Vagina (tissue), 2 donors: ENCODE measurements around the gene STRA6. TPM values are rescaled to one million over a fixed set of nuclear protein-coding genes. Genes with fewer than 3 reads are reported as not detected.

Experiments
- DNase-seq, 2 donors: peaks; one replicate each; pipeline ENCODE4 v3.0.0-alpha.2; 2017; ENCODE audit errors: extremely low spot score in 2 of 2
- H3K27ac ChIP-seq: fragments of 200-600 bp; sonication (generic); one replicate; pipeline ENCODE4 v1.5.1; 2019
- H3K27me3 ChIP-seq: fragments of 200-600 bp; sonication (generic); one replicate; pipeline ENCODE4 v1.5.1; 2019
- H3K36me3 ChIP-seq, 2 donors: fragments of 200-600 bp; sonication (generic); one replicate each; pipeline ENCODE4 v1.5.1; 2017 to 2019
- H3K4me1 ChIP-seq: fragments of 200-600 bp; sonication (generic); one replicate; pipeline ENCODE4 v1.5.1; 2019
- H3K4me3 ChIP-seq, 2 donors: fragments of 200-600 bp; sonication (generic); 1 replicate in 1 of 2; 2 replicates in 1 of 2; pipeline ENCODE4 v1.5.1; 2016 to 2019
- H3K9me3 ChIP-seq: fragments of 200-600 bp; sonication (generic); one replicate; pipeline ENCODE4 v1.5.1; 2019
- CTCF ChIP-seq, 3 experiments: fragments of 450-650 bp in 2 of 3; fragments of 200-600 bp in 1 of 3; sonication (generic) in 1 of 3; IDR thresholded peaks; one replicate each; pipeline ENCODE4 v1.5.1; 2017 to 2019; ENCODE audit warnings: antibody characterized with exemption in 3 of 3, mild to moderate bottlenecking in 2 of 3, moderate library complexity in 2 of 3
- POLR2A ChIP-seq, 2 donors: fragments of 450-650 bp; IDR thresholded peaks; one replicate each; pipeline ENCODE4 v1.6.1; 2017; ENCODE audit warnings: antibody characterized with exemption in 2 of 2, mild to moderate bottlenecking in 2 of 2, moderate library complexity in 2 of 2
- POLR2AphosphoS5 ChIP-seq, 2 donors: sonication (generic); formaldehyde crosslinking; IDR thresholded peaks; one replicate each; pipeline ENCODE4 v1.9.0; 2017; ENCODE audit warnings: antibody characterized with exemption in 2 of 2, mild to moderate bottlenecking in 2 of 2, low read depth in 1 of 2; ENCODE audit not compliant: insufficient read depth in 1 of 2
- intact Hi-C: fragments of 100-400 bp; cut with DNase I; formaldehyde crosslinking; loops from one replicate; pipeline ENCODE4 v1.15.1; 2023
- total RNA-seq: library from RNA; depleted of rRNA; stranded (reverse); fragments of >200 nt; gene quantifications from one replicate; pipeline ENCODE4 v1.2.3, GENCODE V29; 2016

The STRA6 gene
- total RNA-seq, 1 donor from 2014 or later: 0.98 TPM

- no peaks in the 10 kb centered on the region for H3K36me3 ChIP-seq
- no peaks in the 10 kb centered on the region for H3K27me3 ChIP-seq
- no peak for TF ChIP-seq POLR2A (IDR thresholded peaks at IDR 0.05)
- peaks cover 5% of the 10 kb centered on the region for H3K4me1 ChIP-seq
- no peak overlapping the region for H3K27ac ChIP-seq
- intact Hi-C loops: no loop called here
- H3K9me3 ChIP-seq: no peaks in the 10 kb centered on the region
- DNase-seq: no peak
- H3K4me3 ChIP-seq: no peak overlapping the region
These were observed 5.9 kb upstream of the STRA6 start for GRCh38 chr15:74208496-74208895.

- Histone ChIP-seq H3K27me3 (no peaks in the 10 kb centered on the region), H3K4me3 (no peak overlapping the region), H3K36me3 (no peaks in the 10 kb centered on the region), H3K9me3 (no peaks in the 10 kb centered on the region), H3K27ac (no peak overlapping the region), H3K4me1 (peaks cover 9% of the 10 kb centered on the region)
- DNase-seq: no peak
- intact Hi-C loops: no loop called here
- TF ChIP-seq POLR2AphosphoS5 (IDR thresholded peaks at IDR 0.05; ENCODE audit: insufficient read depth in 1 of 2, low read depth in 1 of 2) (no peak), CTCF (IDR thresholded peaks at IDR 0.05) (no peak), POLR2A (IDR thresholded peaks at IDR 0.05) (no peak)
These were observed 5.3 kb upstream of the STRA6 start for GRCh38 chr15:74207652-74208440.

GRCh38 chr15:74206801-74207281, 4.3 kb upstream of the STRA6 start:
- DNase-seq: no peak
- intact Hi-C loops: no loop called here
- H3K9me3 ChIP-seq: no peaks in the 10 kb centered on the region
- no peaks in the 10 kb centered on the region for H3K27me3 ChIP-seq
- no peak overlapping the region for H3K27ac ChIP-seq
- peaks cover 19% of the 10 kb centered on the region for H3K4me1 ChIP-seq
- H3K36me3 ChIP-seq: no peaks in the 10 kb centered on the region
- H3K4me3 ChIP-seq: no peak overlapping the region
- TF ChIP-seq CTCF (IDR thresholded peaks at IDR 0.05) (no peak), POLR2AphosphoS5 (IDR thresholded peaks at IDR 0.05; ENCODE audit: insufficient read depth in 1 of 2, low read depth in 1 of 2) (no peak), POLR2A (IDR thresholded peaks at IDR 0.05) (no peak)

GRCh38 chr15:74205582-74205947, 3.0 kb upstream of the STRA6 start:
- no peak for DNase-seq
- intact Hi-C loops: no loop called here
- Histone ChIP-seq H3K4me3 (no peak overlapping the region), H3K9me3 (no peaks in the 10 kb centered on the region), H3K4me1 (peaks cover 30% of the 10 kb centered on the region), H3K27ac (no peak overlapping the region), H3K36me3 (no peaks in the 10 kb centered on the region), H3K27me3 (no peaks in the 10 kb centered on the region)
- TF ChIP-seq POLR2A (IDR thresholded peaks at IDR 0.05) (no peak), CTCF (IDR thresholded peaks at IDR 0.05) (no peak), POLR2AphosphoS5 (IDR thresholded peaks at IDR 0.05; ENCODE audit: insufficient read depth in 1 of 2, low read depth in 1 of 2) (no peak)

- no peaks in the 10 kb centered on the region for H3K36me3 ChIP-seq
- no peak overlapping the region for H3K4me3 ChIP-seq
- DNase-seq: no peak
- no peaks in the 10 kb centered on the region for H3K27me3 ChIP-seq
- H3K9me3 ChIP-seq: no peaks in the 10 kb centered on the region
- TF ChIP-seq CTCF (IDR thresholded peaks at IDR 0.05) (no peak), POLR2AphosphoS5 (IDR thresholded peaks at IDR 0.05; ENCODE audit: insufficient read depth in 1 of 2, low read depth in 1 of 2) (peak in 1 of 2 donors; percentile 40)
- H3K4me1 ChIP-seq: peaks cover 41% of the 10 kb centered on the region
- H3K27ac ChIP-seq: peak overlapping the region; percentile 41
- intact Hi-C loops: no loop called here
These were observed 1.4 kb upstream of the STRA6 start for GRCh38 chr15:74203914-74204431.
